Hepatocyte (in vitro differentiated cells): Measurements from ENCODE around the gene PACRGL.

ENCODE experiments used
- CTCF ChIP-seq: fragments of 200-600 bp; sonication (generic); IDR thresholded peaks from 2 replicates; pipeline ENCODE4 v1.5.1; 2016; ENCODE audit warnings: antibody characterized with exemption, mild to moderate bottlenecking; ENCODE audit not compliant: poor library complexity
- EZH2phosphoT487 ChIP-seq: fragments of 200-600 bp; sonication (generic); IDR thresholded peaks from one replicate; pipeline ENCODE4 v1.6.1; 2018; ENCODE audit warnings: antibody characterized with exemption, mild to moderate bottlenecking, low read depth, moderate library complexity; ENCODE audit not compliant: unreplicated experiment, severe bottlenecking

- TF ChIP-seq EZH2phosphoT487: no peak
- TF ChIP-seq CTCF: no peak
Observed at GRCh38 chr4:20679951-20680350, 20.3 kb upstream of the PACRGL start.
